Measurements from ENCODE around the gene GPR15LG. TPM values are rescaled to one million over a fixed set of nuclear protein-coding genes. Genes with fewer than 3 reads are reported as not detected.

GPR15LG gene
- total and polyA plus RNA-seq, 2 experiments from 2014 or later = 0.45 to 2.6 TPM

- no peaks in the 10 kb centered on the region for H3K4me1 ChIP-seq (ENCODE audit: insufficient read depth)
- H3K9me3 ChIP-seq (ENCODE audit: low read depth) = no peaks in the 10 kb centered on the region
- no peaks in the 10 kb centered on the region for H3K79me2 ChIP-seq
- 78% methylated on average over 2 of the region's 2 CpGs for WGBS (ENCODE audit: low lambda C conversion rate, missing lambda C conversion rate)
- H3K27ac ChIP-seq = no peak overlapping the region
- H4K20me1 ChIP-seq (ENCODE audit: insufficient read depth, poor library complexity, severe bottlenecking) = no peaks in the 10 kb centered on the region
- TF ChIP-seq EZH2 (IDR thresholded peaks at IDR 0.05; ENCODE audit: borderline replicate concordance) (no peak), EZH2phosphoT487 (IDR thresholded peaks at IDR 0.05; ENCODE audit: low read depth, severe bottlenecking, unreplicated experiment) (no peak)
- TF ChIP-seq, protein P1, sequence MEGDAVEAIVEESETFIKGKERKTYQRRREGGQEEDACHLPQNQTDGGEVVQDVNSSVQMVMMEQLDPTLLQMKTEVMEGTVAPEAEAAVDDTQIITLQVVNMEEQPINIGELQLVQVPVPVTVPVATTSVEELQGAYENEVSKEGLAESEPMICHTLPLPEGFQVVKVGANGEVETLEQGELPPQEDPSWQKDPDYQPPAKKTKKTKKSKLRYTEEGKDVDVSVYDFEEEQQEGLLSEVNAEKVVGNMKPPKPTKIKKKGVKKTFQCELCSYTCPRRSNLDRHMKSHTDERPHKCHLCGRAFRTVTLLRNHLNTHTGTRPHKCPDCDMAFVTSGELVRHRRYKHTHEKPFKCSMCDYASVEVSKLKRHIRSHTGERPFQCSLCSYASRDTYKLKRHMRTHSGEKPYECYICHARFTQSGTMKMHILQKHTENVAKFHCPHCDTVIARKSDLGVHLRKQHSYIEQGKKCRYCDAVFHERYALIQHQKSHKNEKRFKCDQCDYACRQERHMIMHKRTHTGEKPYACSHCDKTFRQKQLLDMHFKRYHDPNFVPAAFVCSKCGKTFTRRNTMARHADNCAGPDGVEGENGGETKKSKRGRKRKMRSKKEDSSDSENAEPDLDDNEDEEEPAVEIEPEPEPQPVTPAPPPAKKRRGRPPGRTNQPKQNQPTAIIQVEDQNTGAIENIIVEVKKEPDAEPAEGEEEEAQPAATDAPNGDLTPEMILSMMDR (IDR thresholded peaks at IDR 0.05; ENCODE audit: poor library complexity) = no peak
- H3K27me3 ChIP-seq = peaks cover 3% of the 10 kb centered on the region
- no peak overlapping the region for H2AFZ ChIP-seq
- H3K4me2 ChIP-seq = no peak overlapping the region
- DNase-seq (ENCODE audit: low spot score) = no peak
- H3K9me2 ChIP-seq (replicated peaks; ENCODE audit: insufficient read depth) = no peaks in the 10 kb centered on the region
- no peaks in the 10 kb centered on the region for H3K36me3 ChIP-seq (replicated peaks; ENCODE audit: insufficient read depth, low read depth)
- H3K4me3 ChIP-seq = no peak overlapping the region
These were observed 15.5 kb upstream of the GPR15LG start for GRCh38 chr10:84158061-84158460.

- no peak overlapping the region for H3K27ac ChIP-seq
- TF ChIP-seq, protein P1 (IDR thresholded peaks at IDR 0.05; ENCODE audit: poor library complexity) = no peak
- TF ChIP-seq EZH2 (IDR thresholded peaks at IDR 0.05; ENCODE audit: borderline replicate concordance) = no peak
- TF ChIP-seq EZH2phosphoT487 (IDR thresholded peaks at IDR 0.05; ENCODE audit: low read depth, severe bottlenecking, unreplicated experiment) = no peak
- H4K20me1 ChIP-seq (ENCODE audit: insufficient read depth, poor library complexity, severe bottlenecking) = no peaks in the 10 kb centered on the region
- no peak overlapping the region for H2AFZ ChIP-seq
- no peaks in the 10 kb centered on the region for H3K4me1 ChIP-seq (ENCODE audit: insufficient read depth)
- H3K4me3 ChIP-seq = no peak overlapping the region
- no peaks in the 10 kb centered on the region for H3K36me3 ChIP-seq (replicated peaks; ENCODE audit: insufficient read depth, low read depth)
- 90% methylated on average over 4 of the region's 4 CpGs for WGBS (ENCODE audit: low lambda C conversion rate, missing lambda C conversion rate)
- no peaks in the 10 kb centered on the region for H3K79me2 ChIP-seq
- H3K9me3 ChIP-seq (ENCODE audit: low read depth) = no peaks in the 10 kb centered on the region
- no peaks in the 10 kb centered on the region for H3K9me2 ChIP-seq (replicated peaks; ENCODE audit: insufficient read depth)
- peaks cover 3% of the 10 kb centered on the region for H3K27me3 ChIP-seq
- no peak for DNase-seq (ENCODE audit: low spot score)
- no peak overlapping the region for H3K4me2 ChIP-seq
These were observed 15.1 kb upstream of the GPR15LG start for GRCh38 chr10:84158550-84158949.

DNA sequence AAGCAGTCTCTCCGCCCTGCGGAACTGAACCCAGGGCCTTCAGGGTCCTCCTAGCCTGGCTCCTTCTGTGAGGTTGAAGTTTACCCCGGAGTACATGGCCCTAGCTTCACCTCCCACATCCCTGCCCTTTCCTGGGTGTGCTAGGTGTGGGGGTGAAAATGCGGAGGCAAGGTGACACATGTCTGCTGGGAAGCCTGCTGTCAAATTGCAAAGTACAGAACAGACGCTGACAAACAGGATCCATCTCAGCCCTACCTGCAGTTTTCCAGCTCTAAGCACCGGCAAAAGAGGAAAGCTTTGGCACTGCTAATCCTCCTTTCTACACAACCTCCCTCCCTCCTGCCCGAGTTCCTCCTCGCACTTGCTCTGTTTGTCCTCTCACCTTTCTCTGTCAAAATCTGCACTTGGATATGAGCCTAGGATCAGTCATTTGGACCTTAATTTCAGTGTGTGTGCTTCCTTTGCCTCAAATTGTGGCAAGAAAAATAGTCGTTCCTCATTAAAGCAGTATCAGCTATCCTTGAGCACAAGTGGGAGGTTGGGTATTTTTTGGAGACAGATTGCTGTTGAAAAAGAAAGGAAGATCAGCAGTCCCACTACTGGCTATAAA lies 14.4 kb upstream of the GPR15LG start:
- no peak overlapping the region for H2AFZ ChIP-seq
- WGBS (ENCODE audit: low lambda C conversion rate, missing lambda C conversion rate) = 37% methylated on average over 9 of the region's 9 CpGs

More for the DNA sequence above, 14.4 kb upstream of the GPR15LG start:
- H3K4me1 ChIP-seq (ENCODE audit: insufficient read depth) = no peaks in the 10 kb centered on the region
- H3K79me2 ChIP-seq = no peaks in the 10 kb centered on the region
- no peak overlapping the region for H3K4me3 ChIP-seq
- no peak overlapping the region for H3K27ac ChIP-seq
- no peaks in the 10 kb centered on the region for H3K9me2 ChIP-seq (replicated peaks; ENCODE audit: insufficient read depth)
- no peaks in the 10 kb centered on the region for H3K36me3 ChIP-seq (replicated peaks; ENCODE audit: insufficient read depth, low read depth)
- no peaks in the 10 kb centered on the region for H3K9me3 ChIP-seq (ENCODE audit: low read depth)
- peaks cover 6% of the 10 kb centered on the region for H3K27me3 ChIP-seq
- TF ChIP-seq EZH2 (IDR thresholded peaks at IDR 0.05; ENCODE audit: borderline replicate concordance) = no peak
- TF ChIP-seq, protein P1 (IDR thresholded peaks at IDR 0.05; ENCODE audit: poor library complexity) = no peak
- no peak for TF ChIP-seq EZH2phosphoT487 (IDR thresholded peaks at IDR 0.05; ENCODE audit: low read depth, severe bottlenecking, unreplicated experiment)
- DNase-seq (ENCODE audit: low spot score) = no peak
- no peak overlapping the region for H3K4me2 ChIP-seq
- H4K20me1 ChIP-seq (ENCODE audit: insufficient read depth, poor library complexity, severe bottlenecking) = no peaks in the 10 kb centered on the region
